ENCODE data around the gene EPOP.
"Not testable (repeated sequence)": the region's sequence is repeated elsewhere in the genome, so short reads cannot be mapped to it uniquely, and the experiment has no call there.

The EPOP gene

GRCh38 chr17:38656959-38657823, 17.6 kb downstream of the EPOP start:
- H3K27ac Mint-ChIP-seq: no peak overlapping the region

DNA sequence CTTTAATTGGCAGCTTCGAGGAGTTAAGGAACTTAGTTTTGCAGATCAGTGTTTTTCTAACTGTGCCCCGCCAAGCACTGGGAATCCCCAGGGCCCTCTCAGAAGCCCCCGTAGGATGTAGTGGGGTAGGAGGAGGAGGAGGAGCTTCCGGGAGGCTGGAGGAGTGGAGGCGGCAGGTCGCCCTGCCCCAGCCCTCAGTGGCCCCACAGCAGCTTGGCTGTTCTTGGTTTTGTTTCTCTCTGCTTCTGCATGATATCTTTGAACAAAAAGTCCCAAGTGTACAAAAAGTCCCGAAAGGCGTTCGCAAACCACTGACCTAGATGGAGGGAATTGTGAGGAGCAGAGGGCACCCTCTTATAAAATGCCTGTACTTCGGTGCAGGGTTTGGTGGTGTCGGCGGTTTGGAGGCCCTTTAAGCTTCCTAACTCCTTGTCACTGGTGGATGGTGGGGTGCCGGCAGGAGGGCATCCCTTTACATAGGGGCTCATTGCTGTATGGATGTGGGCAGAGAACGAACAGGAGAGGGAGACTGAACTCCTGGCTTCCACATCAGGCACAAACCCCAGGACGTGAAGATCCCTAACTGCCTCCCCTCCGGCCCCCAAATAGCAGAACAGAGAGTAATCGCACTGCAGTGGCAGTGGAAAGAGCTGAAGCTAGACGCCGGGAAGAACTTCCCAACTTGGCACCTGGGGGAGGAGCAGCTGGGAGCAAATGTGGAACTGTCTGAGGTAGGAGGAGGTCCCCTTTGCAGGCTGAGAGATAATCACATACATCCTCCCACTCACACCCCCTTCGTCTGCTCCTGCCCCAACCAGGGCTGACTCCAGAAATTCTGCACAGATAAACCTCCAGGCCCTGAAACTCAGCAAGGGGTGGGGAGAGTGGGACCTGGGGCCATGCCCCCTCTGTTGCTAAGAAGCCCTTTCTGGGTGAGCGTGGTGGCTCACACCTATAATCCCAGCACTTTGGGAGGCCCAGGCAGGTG, 20.1 kb downstream of the EPOP start:
- DNase-seq (ENCODE audit: low spot score): no peak
- peaks cover 5% of the 10 kb centered on the region for H3K4me1 Mint-ChIP-seq (ENCODE audit: low read depth)
- no peak overlapping the region for H3K4me3 Mint-ChIP-seq
- no peaks in the 10 kb centered on the region for H3K9me3 Mint-ChIP-seq
- no peak overlapping the region for H3K27ac Mint-ChIP-seq
- H3K27me3 Mint-ChIP-seq (ENCODE audit: low read depth): peaks cover 30% of the 10 kb centered on the region
- H3K36me3 Mint-ChIP-seq (ENCODE audit: low read depth): no peaks in the 10 kb centered on the region

More at GRCh38 chr17:38656959-38657823, 17.6 kb downstream of the EPOP start:
- H3K4me3 Mint-ChIP-seq: no peak overlapping the region
- no peaks in the 10 kb centered on the region for H3K9me3 Mint-ChIP-seq
- no peaks in the 10 kb centered on the region for H3K36me3 Mint-ChIP-seq (ENCODE audit: low read depth)
- no peak for DNase-seq (ENCODE audit: low spot score)
- peaks cover 32% of the 10 kb centered on the region for H3K27me3 Mint-ChIP-seq (ENCODE audit: low read depth)
- H3K4me1 Mint-ChIP-seq (ENCODE audit: low read depth): peaks cover 5% of the 10 kb centered on the region

- H3K4me3 Mint-ChIP-seq: no peak overlapping the region
- no peak for DNase-seq (ENCODE audit: low spot score)
- no peak overlapping the region for H3K27ac Mint-ChIP-seq
- H3K27me3 Mint-ChIP-seq (ENCODE audit: low read depth): peaks cover 27% of the 10 kb centered on the region
- peaks cover 5% of the 10 kb centered on the region for H3K4me1 Mint-ChIP-seq (ENCODE audit: low read depth)
- H3K36me3 Mint-ChIP-seq (ENCODE audit: low read depth): no peaks in the 10 kb centered on the region
- H3K9me3 Mint-ChIP-seq: no peaks in the 10 kb centered on the region
Measured at GRCh38 chr17:38653679-38654078, 21.1 kb downstream of the EPOP start.

DNA sequence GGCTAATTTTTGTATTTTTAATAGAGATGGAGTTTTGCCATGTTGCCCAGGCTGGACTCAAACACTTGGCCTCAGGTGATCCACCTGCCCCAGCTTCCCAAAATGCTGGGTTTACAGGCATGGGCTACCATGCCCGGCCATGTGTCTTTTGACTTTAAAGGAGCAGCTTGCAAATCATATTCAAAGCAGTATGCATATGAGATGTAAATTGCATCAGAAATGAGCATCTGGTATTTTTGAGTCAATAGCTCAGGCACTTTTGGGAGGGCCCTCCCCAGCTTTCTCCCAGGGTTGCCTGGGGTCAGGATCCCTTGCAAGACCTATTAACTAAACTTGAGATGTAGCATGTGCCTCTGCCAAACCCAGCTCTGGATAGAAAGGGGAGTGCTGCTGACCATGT, 21.5 kb downstream of the EPOP start:
- no peak for DNase-seq (ENCODE audit: low spot score)
- Mint-ChIP-seq H3K4me3 (no peak overlapping the region), H3K9me3 (no peaks in the 10 kb centered on the region), H3K27me3 (ENCODE audit: low read depth) (peaks cover 25% of the 10 kb centered on the region), H3K4me1 (ENCODE audit: low read depth) (peaks cover 3% of the 10 kb centered on the region), H3K27ac (no peak overlapping the region), H3K36me3 (ENCODE audit: low read depth) (no peaks in the 10 kb centered on the region)

DNA sequence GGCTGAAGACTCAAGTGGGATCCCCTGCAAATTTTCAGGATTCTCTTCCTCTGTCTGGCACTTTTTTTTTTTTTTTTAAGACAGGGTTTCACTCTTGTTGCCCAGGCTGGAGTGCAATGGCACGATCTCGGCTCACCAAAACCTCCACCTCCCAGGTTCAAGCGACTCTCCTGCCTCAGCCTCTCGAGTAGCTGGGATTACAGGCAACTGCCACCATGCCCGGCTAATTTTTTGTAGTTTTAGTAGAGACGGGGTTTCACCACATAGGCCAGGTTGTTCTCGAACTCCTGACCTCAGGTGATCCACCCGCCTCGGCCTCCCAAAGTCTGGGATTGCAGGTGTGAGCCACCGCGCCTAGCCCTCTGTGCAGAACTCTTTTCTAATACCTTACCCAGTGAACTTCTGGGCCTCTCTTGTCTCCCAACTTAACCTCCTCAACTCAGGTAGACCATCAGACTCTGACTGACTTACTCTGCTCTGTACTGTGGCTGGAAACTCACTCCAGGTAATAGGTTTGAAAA, 24.0 kb downstream of the EPOP start:
- not testable (repeated sequence) for H3K4me3 Mint-ChIP-seq; DNase-seq (ENCODE audit: low spot score); H3K36me3 Mint-ChIP-seq (ENCODE audit: low read depth); H3K27ac Mint-ChIP-seq; H3K4me1 Mint-ChIP-seq (ENCODE audit: low read depth); H3K9me3 Mint-ChIP-seq
- peaks cover 23% of the 10 kb centered on the region for H3K27me3 Mint-ChIP-seq (ENCODE audit: low read depth)

DNA sequence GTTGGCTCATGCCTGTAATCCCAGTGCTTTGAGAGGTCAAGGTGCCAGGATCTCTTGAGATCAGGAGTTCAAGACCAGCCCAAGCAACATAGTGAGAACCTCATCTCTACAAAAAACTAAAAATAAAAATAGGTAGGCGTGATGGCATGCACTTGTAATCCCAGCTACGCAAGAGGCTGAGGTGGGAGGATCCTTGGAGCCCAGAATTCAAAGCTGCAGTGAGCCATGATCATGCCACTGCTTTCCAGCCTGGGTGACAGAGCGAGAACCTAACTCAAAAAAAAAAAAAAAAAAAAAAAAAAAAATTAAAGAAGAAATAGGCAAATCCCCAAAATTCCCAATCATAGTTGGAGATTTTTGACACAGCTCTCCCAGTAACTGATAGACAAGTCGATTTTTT, 36.8 kb downstream of the EPOP start:
- Mint-ChIP-seq H3K4me3 (no peak overlapping the region), H3K27ac (no peak overlapping the region), H3K36me3 (ENCODE audit: low read depth) (no peaks in the 10 kb centered on the region), H3K4me1 (ENCODE audit: low read depth) (no peaks in the 10 kb centered on the region), H3K27me3 (ENCODE audit: low read depth) (peaks cover 9% of the 10 kb centered on the region), H3K9me3 (no peaks in the 10 kb centered on the region)
- DNase-seq (ENCODE audit: low spot score): no peak

DNA sequence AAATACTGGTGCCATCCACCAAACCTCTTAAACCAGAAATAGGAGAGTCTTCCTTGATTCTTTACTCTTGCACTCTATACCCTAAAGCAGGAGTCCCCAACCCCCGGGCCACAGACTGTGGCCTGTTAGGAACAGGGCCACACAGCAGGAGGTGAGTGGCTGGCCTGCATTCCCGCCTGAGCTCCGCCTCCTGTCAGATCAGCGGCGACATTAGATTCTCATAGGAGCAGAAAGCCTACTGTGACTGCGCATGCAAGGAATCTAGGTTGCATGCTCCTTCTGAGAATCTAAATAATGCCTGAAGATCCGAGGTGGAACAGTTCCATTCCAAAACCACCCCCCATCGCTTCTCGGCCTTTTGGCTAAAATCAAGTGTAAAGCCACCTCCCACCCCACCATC, 38.7 kb downstream of the EPOP start:
- H3K27me3 Mint-ChIP-seq (ENCODE audit: low read depth): peaks cover 9% of the 10 kb centered on the region
- no peak for DNase-seq (ENCODE audit: low spot score)
- no peak overlapping the region for H3K27ac Mint-ChIP-seq

GRCh38 chr17:38632334-38632733, 42.4 kb downstream of the EPOP start:
- no peak overlapping the region for H3K27ac Mint-ChIP-seq
- no peak overlapping the region for H3K4me3 Mint-ChIP-seq
- H3K36me3 Mint-ChIP-seq (ENCODE audit: low read depth): no peaks in the 10 kb centered on the region
- no peaks in the 10 kb centered on the region for H3K4me1 Mint-ChIP-seq (ENCODE audit: low read depth)
- DNase-seq (ENCODE audit: low spot score): no peak
- H3K9me3 Mint-ChIP-seq: no peaks in the 10 kb centered on the region
- H3K27me3 Mint-ChIP-seq (ENCODE audit: low read depth): peaks cover 8% of the 10 kb centered on the region

More for the DNA sequence above, 38.7 kb downstream of the EPOP start:
- Mint-ChIP-seq H3K4me3 (no peak overlapping the region), H3K9me3 (no peaks in the 10 kb centered on the region), H3K36me3 (ENCODE audit: low read depth) (no peaks in the 10 kb centered on the region), H3K4me1 (ENCODE audit: low read depth) (no peaks in the 10 kb centered on the region)

DNA sequence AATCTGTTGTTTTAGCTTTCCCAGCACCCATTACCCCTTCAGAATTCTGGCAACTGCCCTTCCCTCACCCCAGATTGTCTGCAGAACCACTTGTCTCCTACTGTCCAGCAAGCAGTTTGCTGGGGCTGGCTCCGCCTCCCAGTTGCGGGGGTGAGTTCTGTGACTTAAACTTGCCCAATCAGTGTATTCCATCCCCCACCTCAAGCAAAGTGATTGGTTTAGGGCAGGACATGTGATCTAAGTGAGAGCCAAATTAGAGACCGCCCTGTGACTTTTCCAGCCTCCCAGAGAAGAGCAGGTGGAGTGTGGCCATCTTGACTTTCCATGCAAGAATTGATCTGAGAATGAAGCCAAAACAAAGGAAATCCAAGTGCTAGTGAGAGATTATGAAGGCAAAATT, 46.3 kb downstream of the EPOP start:
- DNase-seq (ENCODE audit: low spot score): no peak
- H3K9me3 Mint-ChIP-seq: no peaks in the 10 kb centered on the region
- no peak overlapping the region for H3K27ac Mint-ChIP-seq
- H3K27me3 Mint-ChIP-seq (ENCODE audit: low read depth): peaks cover 16% of the 10 kb centered on the region
- no peak overlapping the region for H3K4me3 Mint-ChIP-seq
- peaks cover 2% of the 10 kb centered on the region for H3K4me1 Mint-ChIP-seq (ENCODE audit: low read depth)
- no peaks in the 10 kb centered on the region for H3K36me3 Mint-ChIP-seq (ENCODE audit: low read depth)

GRCh38 chr17:38627957-38628356, 46.8 kb downstream of the EPOP start:
- Mint-ChIP-seq H3K4me3 (no peak overlapping the region), H3K27ac (no peak overlapping the region), H3K36me3 (ENCODE audit: low read depth) (no peaks in the 10 kb centered on the region), H3K4me1 (ENCODE audit: low read depth) (peaks cover 2% of the 10 kb centered on the region), H3K27me3 (ENCODE audit: low read depth) (peaks cover 16% of the 10 kb centered on the region), H3K9me3 (no peaks in the 10 kb centered on the region)
- no peak for DNase-seq (ENCODE audit: low spot score)

DNA sequence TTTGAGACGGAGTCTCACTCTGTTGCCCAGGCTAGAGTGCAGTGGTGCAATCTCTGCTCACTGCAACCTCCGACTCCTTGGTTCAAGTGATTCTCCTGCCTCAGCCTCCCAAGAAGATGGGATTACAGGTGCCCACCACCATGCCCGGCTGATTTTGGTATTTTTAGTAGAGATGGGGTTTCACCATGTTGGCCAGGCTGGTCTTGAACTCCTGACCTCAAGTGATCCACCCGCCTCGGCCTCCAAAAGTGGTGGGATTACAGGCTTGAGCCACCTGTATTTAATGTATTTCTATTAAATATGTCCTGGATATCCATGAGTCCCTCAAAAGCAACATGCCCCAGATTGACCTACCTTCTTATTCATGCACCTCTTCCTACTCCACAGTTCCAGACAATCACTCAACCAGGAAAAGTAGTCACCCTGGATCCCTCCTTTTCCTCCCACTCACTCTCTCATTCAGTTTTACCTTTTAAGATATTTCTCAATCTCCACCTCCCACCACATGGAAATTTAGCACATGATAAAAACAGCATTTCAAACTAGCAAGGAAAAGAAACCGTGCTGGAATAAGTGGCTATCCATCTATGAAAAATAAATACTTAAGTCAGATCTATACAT, 48.0 kb downstream of the EPOP start:
- H3K27ac Mint-ChIP-seq: not testable (repeated sequence)

DNA sequence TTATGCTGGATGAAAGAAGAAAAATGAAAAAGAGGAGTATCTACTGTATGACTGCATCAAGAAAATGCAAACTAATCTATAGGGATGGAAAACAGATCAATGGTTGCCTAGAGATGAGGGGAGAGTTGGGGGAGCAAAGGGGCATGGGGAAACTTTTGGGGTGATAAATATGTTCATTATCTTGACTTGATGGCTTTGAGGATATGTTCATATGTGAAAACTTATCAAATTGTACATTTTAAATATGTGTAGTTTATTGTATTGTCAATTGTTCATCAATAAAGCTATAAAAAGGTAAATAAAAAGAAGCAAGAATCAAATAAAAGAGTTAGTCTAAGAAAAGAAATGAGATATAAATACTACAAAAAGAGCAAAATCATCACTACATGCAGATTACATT, 49.3 kb downstream of the EPOP start:
- Mint-ChIP-seq H3K27ac (no peak overlapping the region), H3K36me3 (ENCODE audit: low read depth) (no peaks in the 10 kb centered on the region), H3K27me3 (ENCODE audit: low read depth) (peaks cover 16% of the 10 kb centered on the region), H3K4me3 (no peak overlapping the region), H3K4me1 (ENCODE audit: low read depth) (peaks cover 2% of the 10 kb centered on the region), H3K9me3 (no peaks in the 10 kb centered on the region)
- no peak for DNase-seq (ENCODE audit: low spot score)

More for the DNA sequence above, 48.0 kb downstream of the EPOP start:
- H3K27me3 Mint-ChIP-seq (ENCODE audit: low read depth): peaks cover 16% of the 10 kb centered on the region
- DNase-seq (ENCODE audit: low spot score); H3K36me3 Mint-ChIP-seq (ENCODE audit: low read depth); H3K4me3 Mint-ChIP-seq; H3K9me3 Mint-ChIP-seq; H3K4me1 Mint-ChIP-seq (ENCODE audit: low read depth): not testable (repeated sequence)

DNA sequence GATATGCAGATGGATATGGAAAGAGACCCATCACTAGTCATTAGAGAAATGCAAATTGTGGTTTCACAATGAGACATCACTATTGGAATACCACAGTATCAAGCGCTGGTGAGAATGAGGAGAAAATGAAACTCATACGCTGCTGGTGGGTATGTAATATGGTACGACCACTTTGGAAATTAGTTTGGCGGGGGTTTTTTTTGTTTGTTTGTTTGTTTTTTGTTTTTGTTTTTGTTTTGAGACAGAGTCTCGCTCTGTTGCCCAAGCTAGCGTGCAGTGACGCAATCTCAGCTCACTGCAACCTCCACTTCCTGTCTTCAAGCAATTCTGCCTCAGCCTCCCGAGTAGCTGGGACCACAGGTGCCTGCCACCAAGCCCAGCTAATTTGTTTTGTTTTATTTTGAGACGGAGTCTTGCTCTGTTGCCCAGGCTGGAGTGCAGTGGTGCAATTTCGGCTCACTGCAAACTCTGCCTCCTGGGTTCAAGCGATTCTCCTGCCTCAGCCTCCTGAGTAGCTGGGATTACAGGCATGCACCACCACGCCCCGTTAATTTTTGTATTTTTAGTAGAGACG, 49.9 kb downstream of the EPOP start:
- H3K4me1 Mint-ChIP-seq (ENCODE audit: low read depth); H3K9me3 Mint-ChIP-seq; H3K27ac Mint-ChIP-seq; H3K4me3 Mint-ChIP-seq; DNase-seq (ENCODE audit: low spot score); H3K36me3 Mint-ChIP-seq (ENCODE audit: low read depth): not testable (repeated sequence)
- peaks cover 18% of the 10 kb centered on the region for H3K27me3 Mint-ChIP-seq (ENCODE audit: low read depth)
